Left ventricle myocardium inferior (tissue), 1 donor: ENCODE measurements around the gene ZNF831. TPM values are rescaled to one million over a fixed set of nuclear protein-coding genes. Genes with fewer than 3 reads are reported as not detected.

Source experiments
- DNase-seq: peaks from one replicate; pipeline ENCODE4 v3.0.0-alpha.2; 2020
- H3K27ac ChIP-seq: fragments of 200-600 bp; replicated peaks from 2 replicates; pipeline ENCODE4 v1.8.0; 2021
- H3K27me3 ChIP-seq: fragments of 200-600 bp; 2 replicates; pipeline ENCODE4 v1.8.0; 2021; ENCODE audit warnings: low read depth
- H3K36me3 ChIP-seq: fragments of 200-600 bp; 2 replicates; pipeline ENCODE4 v1.8.0; 2021
- H3K4me1 ChIP-seq: fragments of 200-600 bp; 2 replicates; pipeline ENCODE4 v1.8.0; 2021
- H3K4me3 ChIP-seq: fragments of 200-600 bp; 2 replicates; pipeline ENCODE4 v1.8.0; 2021; ENCODE audit warnings: mild to moderate bottlenecking, moderate library complexity
- H3K9me3 ChIP-seq: fragments of 200-600 bp; replicated peaks from 2 replicates; pipeline ENCODE4 v1.8.0; 2021
- CTCF ChIP-seq: fragments of 200-600 bp; IDR thresholded peaks from 2 replicates; pipeline ENCODE4 v1.8.0; 2021; ENCODE audit warnings: antibody characterized with exemption, mild to moderate bottlenecking, borderline replicate concordance
- intact Hi-C: fragments of 100-400 bp; cut with micrococcal nuclease; formaldehyde crosslinking; loops from one replicate; pipeline ENCODE4 v1.11.0; 2022
- total RNA-seq: library from RNA; stranded (reverse); fragmentation: NEBNext Ultra II Directional; extraction: Animal tissue kit (Norgen Biotek cat#: 25700); gene quantifications from one replicate; pipeline ENCODE4 v1.2.1, GENCODE V29; 2021
- donor health status: DM: no; HTN: yes; CAD: no; lungs with severe emphysema.

Gene ZNF831
- total RNA-seq, 1 donor from 2014 or later, result 0.05 TPM

- intact Hi-C loops, result no loop called here
- DNase-seq, result no peak
- Histone ChIP-seq H3K36me3 (no peaks in the 10 kb centered on the region), H3K4me1 (peaks cover 35% of the 10 kb centered on the region), H3K9me3 (no peaks in the 10 kb centered on the region), H3K4me3 (no peak overlapping the region), H3K27me3 (no peaks in the 10 kb centered on the region), H3K27ac (no peak overlapping the region)
- TF ChIP-seq CTCF, result no peak
Observed at GRCh38 chr20:59141818-59142581, 21.6 kb upstream of the ZNF831 start.

GRCh38 chr20:59143326-59143725, 20.3 kb upstream of the ZNF831 start:
- no peak for DNase-seq
- Histone ChIP-seq H3K27ac (no peak overlapping the region), H3K4me3 (no peak overlapping the region), H3K27me3 (no peaks in the 10 kb centered on the region), H3K4me1 (peaks cover 37% of the 10 kb centered on the region), H3K9me3 (no peaks in the 10 kb centered on the region), H3K36me3 (no peaks in the 10 kb centered on the region)
- intact Hi-C loops, result no loop called here
- TF ChIP-seq CTCF, result no peak

- no peak overlapping the region for H3K4me3 ChIP-seq
- DNase-seq, result no peak
- no peak for TF ChIP-seq CTCF
- H3K27me3 ChIP-seq, result no peaks in the 10 kb centered on the region
- H3K27ac ChIP-seq, result no peak overlapping the region
- no peaks in the 10 kb centered on the region for H3K9me3 ChIP-seq
- H3K4me1 ChIP-seq, result peaks cover 43% of the 10 kb centered on the region
- H3K36me3 ChIP-seq, result no peaks in the 10 kb centered on the region
- intact Hi-C loops, result no loop called here
Observed at GRCh38 chr20:59144179-59144830, 19.3 kb upstream of the ZNF831 start.

- H3K9me3 ChIP-seq, result no peaks in the 10 kb centered on the region
- no peak for TF ChIP-seq CTCF
- no peak for DNase-seq
- H3K27me3 ChIP-seq, result no peaks in the 10 kb centered on the region
- no peaks in the 10 kb centered on the region for H3K36me3 ChIP-seq
- H3K27ac ChIP-seq, result no peak overlapping the region
- H3K4me3 ChIP-seq, result no peak overlapping the region
- peaks cover 46% of the 10 kb centered on the region for H3K4me1 ChIP-seq
- intact Hi-C loops, result no loop called here
Observed at GRCh38 chr20:59144831-59145196, 18.8 kb upstream of the ZNF831 start.

GRCh38 chr20:59145247-59145923, 18.2 kb upstream of the ZNF831 start:
- Histone ChIP-seq H3K4me1 (peaks cover 44% of the 10 kb centered on the region), H3K4me3 (no peak overlapping the region), H3K27me3 (no peaks in the 10 kb centered on the region), H3K27ac (no peak overlapping the region), H3K36me3 (no peaks in the 10 kb centered on the region), H3K9me3 (no peaks in the 10 kb centered on the region)
- no peak for TF ChIP-seq CTCF
- intact Hi-C loops, result no loop called here
- no peak for DNase-seq
